Muscle of back (tissue), 13 donors: ENCODE data around the gene METTL27. TPM values are rescaled to one million over a fixed set of nuclear protein-coding genes. Genes with fewer than 3 reads are reported as not detected.
"Not testable (repeated sequence)": the region's sequence is repeated elsewhere in the genome, so short reads cannot be mapped to it uniquely, and the experiment has no call there.

Experiments
- DNase-seq, 3 donors: peaks; one replicate each; pipeline versions ENCODE4 v3.0.0 to v3.0.0-alpha.2; 2013
- long read RNA-seq, 9 donors: transcript quantifications; one replicate each; lab custom pipeline, GENCODE V29; 2026
- polyA plus RNA-seq, 10 donors: library from polyadenylated mRNA; unstranded; fragments of 120-200 nt; gene quantifications; one replicate each; pipeline ENCODE4 v1.2.1, GENCODE V29; 2013; ENCODE audit not compliant: insufficient read length in 10 of 10

Gene METTL27
- 1 to 10 TPM in 6 of 10 donors, under 1 TPM in 4; 0.45 to 1.8 (median 1.2) TPM for polyA plus RNA-seq
- long read RNA-seq, donor 1: 0 reads
- long read RNA-seq, donor 2: 0 reads
- long read RNA-seq, donor 3: 0 reads
- long read RNA-seq, donor 4: 0 reads
- long read RNA-seq, donor 5, partial matches to known transcripts: 0 of 1 reads
- long read RNA-seq, donor 5, other reads (novel, unspliced or antisense): 0 of 1 reads
- long read RNA-seq, donor 6: 0 reads
- long read RNA-seq, donor 7: 0 reads
- long read RNA-seq, donor 8: 0 reads
- long read RNA-seq, donor 9: 0 reads

DNA sequence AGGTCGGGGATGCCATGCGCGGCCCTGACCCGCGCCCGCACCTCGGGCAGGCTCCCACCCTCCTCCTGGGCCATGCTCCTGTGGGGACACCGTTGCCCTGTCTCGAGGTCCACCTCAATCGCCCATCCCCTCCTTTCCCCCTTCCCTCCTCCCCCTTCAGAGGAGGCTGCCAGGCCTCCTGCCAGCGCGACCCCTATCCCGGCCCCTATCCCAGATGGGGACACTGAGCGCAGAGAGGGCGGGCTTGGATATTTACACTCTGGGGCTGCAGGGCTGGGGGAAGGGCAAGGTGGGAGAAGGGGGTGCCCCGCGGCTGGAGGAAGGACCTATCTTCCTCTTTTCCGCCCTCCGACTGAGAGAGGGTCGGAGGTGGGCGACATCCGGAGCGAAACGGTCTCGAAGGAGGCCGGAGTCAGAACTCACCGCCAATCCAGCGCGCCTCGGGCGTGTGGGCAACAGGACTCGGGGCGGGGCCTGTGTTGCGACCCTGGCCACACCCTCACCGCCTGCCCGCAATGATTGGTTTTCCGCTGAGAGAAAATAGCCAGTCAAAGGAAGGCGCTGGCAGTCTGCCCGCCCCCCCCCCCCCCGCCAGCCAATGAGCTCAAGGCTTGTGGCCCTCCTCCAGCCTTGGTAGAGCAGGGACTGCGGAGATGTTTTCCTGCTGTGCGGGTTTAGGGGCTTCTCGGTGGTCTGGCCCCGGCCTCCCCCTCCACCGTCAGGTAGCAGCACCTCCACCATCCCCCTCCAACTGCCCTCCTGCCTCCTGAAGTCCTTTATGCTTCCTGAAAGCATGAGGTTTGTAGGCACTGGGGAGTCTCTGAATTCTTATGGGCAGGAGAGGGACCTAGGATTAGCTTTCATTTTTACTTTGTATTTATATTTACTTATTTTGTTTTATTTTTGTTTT, at the start of gene METTL27:
METTL27 (minus strand) TSS at position 450 of the 910 bp plus-strand sequence; CDS start at position 74, 376 bp downstream.
- peak; percentile 90 to 95 (median 91) for DNase-seq

GRCh38 chr7:73891178-73891885, 49.0 kb upstream of the METTL27 start:
- DNase-seq: peak in 1 of 3 donors; percentile 43

DNA sequence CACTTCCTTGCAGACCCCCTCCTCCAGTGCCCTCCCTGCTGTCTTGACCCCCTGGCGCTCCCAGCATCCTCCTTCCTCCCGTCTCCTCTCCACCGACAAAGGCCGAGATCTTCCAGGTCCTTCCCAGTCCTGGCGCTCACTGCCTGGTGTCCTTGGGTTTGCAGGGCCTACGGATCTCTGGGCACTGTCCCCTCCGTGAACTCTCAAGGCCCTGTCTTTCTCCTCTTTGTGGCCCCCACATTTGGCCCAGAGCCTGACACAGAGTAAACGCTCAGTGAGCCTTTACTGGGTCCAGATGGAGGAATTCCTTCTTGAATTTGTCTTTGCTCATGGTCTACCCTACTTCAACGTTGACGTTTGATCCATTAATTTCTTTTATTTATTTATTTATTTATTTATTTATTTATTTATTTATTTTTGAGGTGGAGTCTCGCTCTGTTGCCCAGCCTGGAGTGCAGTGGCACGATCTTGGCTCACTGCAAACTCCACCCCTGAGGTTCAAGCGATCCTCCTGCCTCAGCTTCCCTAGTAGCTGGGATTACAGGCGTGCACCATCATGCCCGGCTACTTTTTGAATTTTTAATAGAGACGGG, 48.3 kb upstream of the METTL27 start:
- DNase-seq: no peak

GRCh38 chr7:73888959-73889358, 46.6 kb upstream of the METTL27 start:
- DNase-seq: peak in 1 of 3 donors; percentile 28

- no peak for DNase-seq
Observed at GRCh38 chr7:73887762-73888161, 45.4 kb upstream of the METTL27 start.

DNA sequence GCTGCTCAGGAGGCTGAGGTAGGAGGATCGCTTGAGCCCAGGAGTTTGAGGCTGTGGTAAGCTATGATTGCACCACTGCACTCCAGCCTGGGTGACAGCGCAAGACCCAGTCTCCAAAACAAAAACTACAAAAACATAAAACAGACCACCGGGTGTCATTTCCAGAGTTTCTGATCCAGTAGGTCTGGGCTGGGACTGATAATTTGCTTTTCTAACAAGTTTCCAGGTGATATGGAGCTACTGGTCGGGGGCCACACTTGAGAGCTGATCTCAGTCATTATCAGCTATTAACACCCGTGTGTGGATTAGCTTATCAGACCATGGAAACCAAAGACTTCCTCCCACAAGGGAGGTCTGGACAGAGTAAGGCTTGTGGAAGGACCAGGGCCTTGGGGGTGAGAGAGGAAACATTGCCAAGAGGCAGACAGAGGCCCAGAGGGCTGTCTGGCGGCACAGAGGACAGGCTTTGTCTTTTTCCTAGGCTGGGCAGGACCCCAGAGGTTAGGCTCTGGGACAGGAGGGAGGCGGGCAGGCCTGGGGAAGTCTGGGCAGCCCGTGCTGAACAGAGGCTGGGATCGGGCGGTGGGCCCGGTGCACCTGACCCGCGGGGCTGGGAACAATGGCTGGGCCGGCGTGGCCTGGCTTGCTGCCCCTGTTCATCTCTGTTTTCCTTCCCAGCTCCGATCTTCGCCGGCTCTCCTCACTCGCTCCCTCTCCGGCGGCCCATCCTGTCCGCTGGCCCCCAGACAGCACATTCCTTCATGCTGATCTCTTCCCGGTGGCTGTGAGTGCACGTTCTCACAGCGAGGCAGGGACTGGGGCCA, 43.9 kb upstream of the METTL27 start:
- DNase-seq: peak; percentile 74 to 95 (median 88)

DNA sequence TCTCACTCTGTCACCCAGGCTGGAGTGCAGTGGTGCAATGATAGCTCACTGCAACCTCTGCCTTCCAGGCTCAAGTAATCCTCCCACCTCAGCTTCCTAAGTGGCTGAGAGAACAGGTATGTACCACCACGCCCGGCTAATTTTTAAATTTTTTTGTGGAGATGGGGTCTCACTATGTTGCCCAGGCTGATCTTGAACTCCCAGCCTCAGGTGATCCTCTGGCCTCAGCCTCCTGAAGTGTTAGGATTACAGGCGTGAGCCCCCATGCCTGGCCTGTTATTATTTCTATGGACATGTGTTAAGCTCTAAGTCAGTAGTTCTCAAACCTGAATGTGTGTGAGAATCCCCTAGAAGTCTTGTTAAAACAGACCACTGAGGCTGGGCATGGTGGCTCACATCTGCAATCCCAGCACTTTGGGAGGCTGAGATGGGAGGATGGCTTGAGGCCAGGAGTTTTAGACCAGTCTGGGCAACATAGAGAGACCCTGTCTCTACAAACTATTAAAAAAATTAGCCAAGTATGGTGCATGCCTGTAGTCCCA, 43.2 kb upstream of the METTL27 start:
- no peak for DNase-seq

GRCh38 chr7:73884867-73885422, 42.6 kb upstream of the METTL27 start:
- not testable (repeated sequence) for DNase-seq

DNA sequence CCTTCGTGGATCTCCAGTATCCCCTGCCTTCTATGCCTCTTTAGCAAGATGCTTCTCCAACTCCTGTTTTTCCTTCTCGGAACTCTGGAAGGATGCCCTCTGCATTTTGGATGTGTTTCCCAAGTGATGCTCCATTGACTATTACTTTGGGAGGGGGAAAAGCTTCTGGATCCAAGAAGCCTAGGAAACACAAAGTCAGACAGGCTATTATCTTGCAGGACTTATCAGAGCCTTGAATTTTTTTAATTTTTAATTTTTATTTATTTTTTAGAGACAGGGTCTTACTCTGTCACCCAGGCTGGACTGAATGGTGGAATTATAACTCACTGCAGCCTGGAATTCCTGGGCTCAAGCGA, 39.7 kb upstream of the METTL27 start:
- no peak for DNase-seq

GRCh38 chr7:73881352-73882046, 39.2 kb upstream of the METTL27 start:
- no peak for DNase-seq

DNA sequence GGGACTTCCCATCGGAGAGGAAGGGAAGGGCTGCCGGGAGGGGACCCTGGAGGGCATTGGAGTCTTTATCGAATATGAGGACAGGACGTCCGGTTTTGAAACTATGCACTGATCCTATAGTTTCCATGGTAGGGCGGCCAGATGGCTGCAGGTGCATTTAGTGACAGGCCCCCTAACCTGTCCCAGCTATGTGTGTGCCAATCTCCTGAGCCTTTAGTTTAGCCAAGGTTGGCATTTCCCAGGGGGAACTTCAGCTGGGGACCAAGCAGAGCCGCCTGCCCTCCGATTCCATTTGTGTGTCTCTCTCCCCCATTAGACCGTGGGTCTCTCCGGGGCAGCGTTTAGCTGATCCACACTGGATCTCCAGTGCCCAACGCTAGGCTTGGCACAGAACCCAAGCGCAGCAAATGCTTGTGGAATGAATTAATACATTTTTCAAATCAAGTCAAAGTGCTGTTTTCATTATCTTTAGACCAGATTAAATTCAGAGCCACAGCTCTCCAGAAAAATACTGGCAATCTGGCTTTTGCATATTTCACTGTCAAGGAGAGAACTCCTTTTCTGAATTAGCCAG, 38.5 kb upstream of the METTL27 start:
- DNase-seq: no peak

GRCh38 chr7:73879977-73880681, 37.8 kb upstream of the METTL27 start:
- no peak for DNase-seq

DNA sequence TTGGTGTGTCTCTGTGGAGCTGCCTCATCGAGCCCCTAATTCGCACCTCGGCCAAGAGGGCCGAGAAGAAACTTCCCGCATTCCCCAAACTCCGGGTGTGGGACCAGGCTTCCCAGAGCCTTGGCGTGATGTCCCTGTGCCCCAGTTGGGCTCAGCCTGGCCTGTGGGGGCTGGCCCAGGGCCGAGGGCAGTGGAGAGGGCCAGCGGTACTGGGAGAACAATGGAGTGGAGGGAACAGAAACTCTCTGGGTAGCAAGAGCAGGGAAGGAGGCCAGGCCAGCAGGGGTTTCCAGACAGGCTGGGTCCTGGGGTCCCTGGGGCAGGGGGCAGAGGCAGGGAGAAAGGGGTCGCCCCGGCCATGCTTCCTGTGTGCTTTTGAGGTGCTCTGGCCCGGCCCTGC, 34.7 kb upstream of the METTL27 start:
- DNase-seq: no peak

DNA sequence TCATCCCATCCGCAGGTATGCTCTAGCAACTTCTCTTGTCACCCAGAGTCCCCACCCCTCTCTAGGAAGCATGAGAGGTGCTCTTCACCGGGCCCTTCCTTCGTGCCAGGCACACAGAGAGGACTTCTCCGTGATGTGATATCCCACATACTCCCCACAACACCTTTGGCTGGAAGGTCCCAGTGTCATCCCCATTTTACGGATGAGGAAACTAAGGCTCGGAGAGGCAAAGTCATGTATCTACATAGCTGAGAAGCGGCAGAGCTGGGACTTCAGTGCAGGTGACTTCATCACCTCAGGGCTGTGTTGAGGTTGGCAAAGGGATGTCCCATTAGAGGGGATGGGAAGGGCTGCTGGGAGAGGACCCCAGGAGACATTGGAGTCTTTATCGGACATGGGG, 34.0 kb upstream of the METTL27 start:
- DNase-seq: no peak

GRCh38 chr7:73872056-73872908, 30.0 kb upstream of the METTL27 start:
- DNase-seq: no peak

DNA sequence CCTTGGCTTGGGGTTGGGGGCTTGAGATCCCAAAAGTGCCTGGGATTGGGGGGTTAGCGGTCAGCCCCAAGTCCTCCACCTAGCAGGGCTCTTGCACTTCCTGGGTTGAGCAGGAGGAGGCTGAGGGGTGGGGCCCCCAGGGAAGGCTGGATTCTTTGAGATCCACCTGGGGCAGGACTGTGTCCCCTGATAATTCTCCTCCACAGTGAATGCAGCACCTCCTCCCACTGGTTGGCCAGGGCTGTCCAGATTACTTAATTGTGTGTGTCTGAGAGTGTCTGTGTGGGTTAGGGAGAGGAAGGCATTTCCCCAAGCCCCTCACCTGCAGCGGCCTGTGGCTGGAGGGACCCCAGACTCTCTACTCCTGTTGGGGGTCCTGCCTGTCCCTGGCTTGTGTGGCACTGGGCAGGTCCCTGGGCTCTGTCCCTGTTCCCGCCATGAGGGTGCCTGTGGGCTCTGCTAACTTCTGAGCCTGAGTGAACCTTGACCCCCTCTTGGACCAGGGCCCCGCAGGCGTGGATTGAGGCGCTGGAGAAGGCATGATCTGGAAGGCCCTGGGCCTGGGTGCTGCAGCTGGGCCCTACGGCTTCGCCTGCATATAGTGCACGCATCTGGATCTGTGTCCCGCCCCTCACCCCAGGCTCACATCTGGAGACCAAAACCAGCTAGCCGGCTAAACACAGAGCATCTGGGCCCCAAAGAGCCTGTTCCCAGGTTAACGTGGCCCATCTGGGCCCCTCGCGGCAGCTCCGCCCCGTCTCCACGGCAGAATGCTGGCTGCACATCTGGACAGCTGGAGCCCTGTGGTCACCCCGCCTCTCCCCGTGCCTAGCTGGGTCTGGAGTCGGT, 29.1 kb upstream of the METTL27 start:
- DNase-seq: peak in 1 of 3 donors; percentile 87

DNA sequence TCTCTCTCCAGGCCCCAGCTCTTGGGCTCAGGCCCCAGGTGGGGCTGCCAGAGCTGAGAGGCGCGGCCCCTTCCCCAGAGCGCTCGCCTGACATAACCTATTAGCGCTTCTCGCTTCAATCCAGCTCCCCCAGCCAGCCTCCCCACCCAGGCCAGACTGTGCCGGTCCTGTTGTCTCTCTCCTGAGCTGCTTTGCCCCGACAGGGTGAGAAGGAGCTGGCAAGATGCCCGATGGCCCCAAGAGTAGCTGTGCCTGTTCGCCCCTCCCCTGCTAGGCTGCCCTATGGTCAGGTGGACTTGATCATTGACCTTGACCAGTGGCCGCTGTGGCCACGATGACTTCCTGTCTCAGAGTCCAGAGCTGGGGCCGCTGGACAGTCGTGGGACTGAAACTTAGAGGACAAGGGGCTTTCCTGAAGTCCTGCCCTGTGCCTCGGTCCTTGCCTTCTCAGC, 27.8 kb upstream of the METTL27 start:
- DNase-seq: peak in 1 of 3 donors; percentile 55
